Neural progenitor cell (in vitro differentiated cells): ENCODE data around the gene NFATC4. TPM values are rescaled to one million over a fixed set of nuclear protein-coding genes. Genes with fewer than 3 reads are reported as not detected.

Experiments used
- DNase-seq: peaks from one replicate; pipeline ENCODE4 v3.0.0-alpha.2; 2016; ENCODE audit warnings: low spot score
- H2AFZ ChIP-seq: fragments of 200-600 bp; sonication (generic); replicated peaks from 2 replicates; pipeline ENCODE4 v1.6.1; 2016; ENCODE audit warnings: antibody characterized with exemption
- H3F3A ChIP-seq: fragments of 200-600 bp; sonication (generic); 2 replicates; pipeline ENCODE4 v1.6.1; 2016; ENCODE audit warnings: antibody characterized with exemption, low read depth
- H3K27ac ChIP-seq: fragments of 200-600 bp; sonication (generic); 2 replicates; pipeline ENCODE4 v1.5.1; 2016; ENCODE audit warnings: mild to moderate bottlenecking
- H3K27me3 ChIP-seq: fragments of 200-600 bp; sonication (generic); 2 replicates; pipeline ENCODE4 v1.6.1; 2016; ENCODE audit warnings: mild to moderate bottlenecking, moderate library complexity
- H3K36me3 ChIP-seq: fragments of 200-600 bp; sonication (generic); 2 replicates; pipeline ENCODE4 v1.5.1; 2016
- H3K4me1 ChIP-seq: fragments of 200-600 bp; sonication (generic); 2 replicates; pipeline ENCODE4 v1.6.1; 2016; ENCODE audit warnings: mixed run types
- H3K4me2 ChIP-seq: fragments of 200-600 bp; sonication (generic); 2 replicates; pipeline ENCODE4 v1.6.1; 2016
- H3K4me3 ChIP-seq: fragments of 200-600 bp; sonication (generic); 2 replicates; pipeline ENCODE4 v1.5.1; 2016
- H3K79me2 ChIP-seq: fragments of 200-600 bp; sonication (generic); 2 replicates; pipeline ENCODE4 v1.6.1; 2016; ENCODE audit warnings: low read depth
- H3K9ac ChIP-seq: fragments of 200-600 bp; sonication (generic); 2 replicates; pipeline ENCODE4 v1.6.1; 2016
- H3K9me3 ChIP-seq: fragments of 200-600 bp; sonication (generic); 2 replicates; pipeline ENCODE4 v1.5.1; 2016; ENCODE audit warnings: low read depth
- H4K20me1 ChIP-seq: fragments of 200-600 bp; sonication (generic); 2 replicates; pipeline ENCODE4 v1.6.1; 2016; ENCODE audit warnings: low read depth
- H3K27ac Mint-ChIP-seq: 3 replicates; pipeline ENCODE4 v1.8.0; 2021; ENCODE audit warnings: mixed read lengths
- H3K27me3 Mint-ChIP-seq: 2 replicates; pipeline ENCODE4 v1.8.0; 2022; ENCODE audit warnings: low read depth, mild to moderate bottlenecking, inconsistent platforms, moderate library complexity, mixed read lengths; ENCODE audit not compliant: insufficient read depth
- H3K36me3 Mint-ChIP-seq: 3 replicates; pipeline ENCODE4 v1.8.0; 2021; ENCODE audit warnings: mixed read lengths
- H3K4me1 Mint-ChIP-seq: 3 replicates; pipeline ENCODE4 v1.8.0; 2021; ENCODE audit warnings: mixed read lengths
- H3K4me3 Mint-ChIP-seq: 3 replicates; pipeline ENCODE4 v1.8.0; 2021; ENCODE audit warnings: mild to moderate bottlenecking, moderate library complexity, mixed read lengths
- H3K9me3 Mint-ChIP-seq: 3 replicates; pipeline ENCODE4 v1.8.0; 2020; ENCODE audit warnings: mixed read lengths
- EZH2 ChIP-seq: fragments of 200-600 bp; sonication (generic); IDR thresholded peaks from 2 replicates; pipeline ENCODE4 v1.6.1; 2017; ENCODE audit warnings: antibody characterized with exemption, mild to moderate bottlenecking, moderate library complexity
- EZH2phosphoT487 ChIP-seq: fragments of 200-600 bp; sonication (generic); IDR thresholded peaks from 2 replicates; pipeline ENCODE4 v1.6.1; 2017; ENCODE audit warnings: antibody characterized with exemption
- total RNA-seq: library from RNA; depleted of rRNA; stranded (reverse); fragments of >200 nt; gene quantifications from 2 replicates; pipeline ENCODE4 v1.2.3, GENCODE V29; 2015; ENCODE audit warnings: low replicate concordance
- TF ChIP-seq, protein P1 (sequence below): fragments of 200-600 bp; sonication (generic); IDR thresholded peaks from 2 replicates; pipeline ENCODE4 v1.5.1; 2017; ENCODE audit warnings: antibody characterized with exemption, mild to moderate bottlenecking

Gene NFATC4
- total RNA-seq, 1 donor from 2014 or later: 38.2 TPM

DNA sequence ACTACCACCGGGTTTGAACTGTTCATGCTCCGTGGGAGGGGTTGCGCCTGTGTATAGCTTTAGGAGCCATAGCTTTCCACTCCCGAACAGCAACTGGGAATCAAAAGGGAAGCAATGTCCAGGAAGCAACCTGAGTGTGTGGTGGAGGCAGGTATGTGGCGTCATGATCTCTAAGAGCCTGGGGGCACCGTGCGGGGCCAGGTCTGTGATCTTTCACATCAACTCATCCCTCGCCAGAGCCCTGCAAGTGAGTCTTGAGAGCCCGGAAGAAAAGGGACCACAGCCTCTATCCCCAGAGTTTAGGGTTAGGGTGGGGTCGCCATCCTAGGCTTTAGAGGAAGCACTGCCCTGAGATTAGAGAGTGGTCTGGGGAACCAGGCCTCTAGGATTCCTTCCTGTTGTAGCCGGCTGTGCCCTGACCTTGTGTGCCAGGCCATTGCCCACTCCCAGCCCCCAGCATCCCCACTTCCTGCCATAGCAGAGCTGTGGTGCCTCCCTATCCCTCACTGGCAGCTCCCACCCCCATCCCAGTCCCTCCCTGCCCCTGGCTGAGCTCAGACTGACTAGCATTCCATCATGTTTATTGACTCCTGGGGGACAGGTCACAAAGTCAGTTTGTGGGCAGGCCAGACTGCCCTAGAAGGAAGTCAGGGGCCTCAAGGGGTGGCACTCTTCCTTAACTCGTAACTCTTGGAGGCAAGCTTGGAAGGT is 32.4 kb upstream of the NFATC4 start:
- H4K20me1 ChIP-seq: peaks cover 12% of the 10 kb centered on the region
- Mint-ChIP-seq H3K27me3 (peaks cover 86% of the 10 kb centered on the region), H3K27ac (no peak overlapping the region), H3K4me3 (peak overlapping the region; percentile 75), H3K36me3 (no peaks in the 10 kb centered on the region), H3K9me3 (peaks cover 8% of the 10 kb centered on the region), H3K4me1 (peaks cover 14% of the 10 kb centered on the region)
- TF ChIP-seq EZH2 (no peak), EZH2phosphoT487 (no peak)
- TF ChIP-seq, protein P1, sequence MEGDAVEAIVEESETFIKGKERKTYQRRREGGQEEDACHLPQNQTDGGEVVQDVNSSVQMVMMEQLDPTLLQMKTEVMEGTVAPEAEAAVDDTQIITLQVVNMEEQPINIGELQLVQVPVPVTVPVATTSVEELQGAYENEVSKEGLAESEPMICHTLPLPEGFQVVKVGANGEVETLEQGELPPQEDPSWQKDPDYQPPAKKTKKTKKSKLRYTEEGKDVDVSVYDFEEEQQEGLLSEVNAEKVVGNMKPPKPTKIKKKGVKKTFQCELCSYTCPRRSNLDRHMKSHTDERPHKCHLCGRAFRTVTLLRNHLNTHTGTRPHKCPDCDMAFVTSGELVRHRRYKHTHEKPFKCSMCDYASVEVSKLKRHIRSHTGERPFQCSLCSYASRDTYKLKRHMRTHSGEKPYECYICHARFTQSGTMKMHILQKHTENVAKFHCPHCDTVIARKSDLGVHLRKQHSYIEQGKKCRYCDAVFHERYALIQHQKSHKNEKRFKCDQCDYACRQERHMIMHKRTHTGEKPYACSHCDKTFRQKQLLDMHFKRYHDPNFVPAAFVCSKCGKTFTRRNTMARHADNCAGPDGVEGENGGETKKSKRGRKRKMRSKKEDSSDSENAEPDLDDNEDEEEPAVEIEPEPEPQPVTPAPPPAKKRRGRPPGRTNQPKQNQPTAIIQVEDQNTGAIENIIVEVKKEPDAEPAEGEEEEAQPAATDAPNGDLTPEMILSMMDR: no peak
- H3K27ac ChIP-seq: no peak overlapping the region
- H3K36me3 ChIP-seq: no peaks in the 10 kb centered on the region
- no peak overlapping the region for H2AFZ ChIP-seq
- peaks cover 22% of the 10 kb centered on the region for H3F3A ChIP-seq
- H3K4me1 ChIP-seq: peaks cover 11% of the 10 kb centered on the region
- H3K9me3 ChIP-seq: no peaks in the 10 kb centered on the region
- no peak overlapping the region for H3K4me3 ChIP-seq
- no peaks in the 10 kb centered on the region for H3K79me2 ChIP-seq
- H3K9ac ChIP-seq: no peak overlapping the region
- no peak overlapping the region for H3K4me2 ChIP-seq
- no peak for DNase-seq
- peaks cover 100% of the 10 kb centered on the region for H3K27me3 ChIP-seq

DNA sequence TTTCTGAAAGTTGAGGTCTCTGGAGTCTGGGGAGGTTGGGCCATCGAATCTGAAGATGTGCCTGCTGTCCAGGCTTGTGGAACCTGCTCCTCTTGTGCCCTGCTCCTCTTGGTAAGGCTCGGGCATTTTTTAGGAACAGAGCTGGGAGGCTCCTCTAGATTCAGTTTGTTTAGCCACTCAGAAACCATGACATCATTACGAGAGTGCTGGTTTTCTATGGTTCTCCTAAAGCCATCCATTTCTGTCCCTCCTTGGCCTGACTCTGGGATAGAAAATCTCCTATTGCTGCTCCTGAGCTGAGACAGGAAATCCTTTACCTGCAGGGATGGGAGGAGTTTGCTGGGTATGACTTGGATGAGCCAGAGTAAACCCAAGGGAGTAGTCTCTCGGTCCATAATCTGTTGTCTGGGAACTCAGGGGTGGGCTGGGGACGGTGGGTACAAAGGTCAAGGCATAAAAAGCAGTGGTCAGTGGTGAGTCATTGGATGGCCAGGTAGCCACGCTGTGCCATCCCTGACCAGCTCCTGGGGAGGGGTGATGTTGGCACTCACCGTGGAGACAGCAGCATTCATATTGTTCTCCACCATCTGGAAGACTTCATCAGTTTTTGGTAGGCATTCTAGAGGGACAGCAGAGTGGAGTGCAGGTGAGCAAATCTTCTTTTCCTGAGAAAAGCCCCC is 30.7 kb upstream of the NFATC4 start:
- no peak overlapping the region for H3K27ac ChIP-seq
- H3K27ac Mint-ChIP-seq: peak overlapping the region; percentile 63

DNA sequence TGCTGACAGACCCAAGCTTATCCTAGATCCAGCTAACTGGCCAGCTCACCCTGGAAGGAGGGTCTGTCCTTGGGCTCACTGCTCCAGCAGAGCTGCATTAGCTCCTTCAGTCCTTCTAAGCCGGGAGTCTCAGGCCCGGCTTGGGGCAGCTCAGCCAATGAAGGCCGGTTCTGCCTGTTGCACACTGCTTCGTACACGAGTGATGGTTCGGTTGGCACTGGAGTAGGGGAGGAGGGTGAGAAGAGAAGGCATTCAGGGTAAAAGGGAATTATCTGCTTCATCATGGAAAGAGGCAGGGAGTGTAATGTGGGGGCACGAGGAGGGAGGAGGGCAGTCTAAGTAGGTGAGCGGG is 30.2 kb upstream of the NFATC4 start:
- Histone ChIP-seq H3K9me3 (no peaks in the 10 kb centered on the region), H4K20me1 (peaks cover 12% of the 10 kb centered on the region), H3K79me2 (no peaks in the 10 kb centered on the region), H3K9ac (no peak overlapping the region), H2AFZ (no peak overlapping the region), H3K4me2 (no peak overlapping the region), H3K4me1 (peaks cover 8% of the 10 kb centered on the region), H3K27ac (no peak overlapping the region), H3K36me3 (no peaks in the 10 kb centered on the region), H3K4me3 (no peak overlapping the region), H3K27me3 (peaks cover 100% of the 10 kb centered on the region), H3F3A (peaks cover 6% of the 10 kb centered on the region)
- Mint-ChIP-seq H3K4me1 (peaks cover 9% of the 10 kb centered on the region), H3K36me3 (no peaks in the 10 kb centered on the region), H3K27me3 (peaks cover 88% of the 10 kb centered on the region), H3K9me3 (peaks cover 10% of the 10 kb centered on the region), H3K27ac (no peak overlapping the region), H3K4me3 (peak overlapping the region; percentile 25)
- no peak for TF ChIP-seq EZH2phosphoT487
- TF ChIP-seq, protein P1: no peak
- no peak for TF ChIP-seq EZH2
- DNase-seq: no peak

More for the DNA sequence above, 30.7 kb upstream of the NFATC4 start:
- Histone ChIP-seq H3F3A (peaks cover 12% of the 10 kb centered on the region), H3K79me2 (no peaks in the 10 kb centered on the region), H3K27me3 (peaks cover 100% of the 10 kb centered on the region), H3K4me1 (peaks cover 11% of the 10 kb centered on the region), H3K4me3 (no peak overlapping the region), H2AFZ (no peak overlapping the region), H3K36me3 (no peaks in the 10 kb centered on the region), H3K9me3 (no peaks in the 10 kb centered on the region), H3K4me2 (no peak overlapping the region), H3K9ac (no peak overlapping the region), H4K20me1 (peaks cover 12% of the 10 kb centered on the region)
- peaks cover 8% of the 10 kb centered on the region for H3K9me3 Mint-ChIP-seq
- no peaks in the 10 kb centered on the region for H3K36me3 Mint-ChIP-seq
- no peak for DNase-seq
- peaks cover 11% of the 10 kb centered on the region for H3K4me1 Mint-ChIP-seq
- no peak for TF ChIP-seq EZH2
- TF ChIP-seq, protein P1: no peak
- TF ChIP-seq EZH2phosphoT487: no peak
- peaks cover 88% of the 10 kb centered on the region for H3K27me3 Mint-ChIP-seq
- H3K4me3 Mint-ChIP-seq: no peak overlapping the region
